Limb (tissue), 2 donors: ENCODE data around the gene USP6NL.

Experiments
- DNase-seq, 2 donors: peaks; one replicate each; pipeline ENCODE4 v3.0.0-alpha.2; 2016; ENCODE audit errors: extremely low spot score in 2 of 2

The USP6NL gene

DNA sequence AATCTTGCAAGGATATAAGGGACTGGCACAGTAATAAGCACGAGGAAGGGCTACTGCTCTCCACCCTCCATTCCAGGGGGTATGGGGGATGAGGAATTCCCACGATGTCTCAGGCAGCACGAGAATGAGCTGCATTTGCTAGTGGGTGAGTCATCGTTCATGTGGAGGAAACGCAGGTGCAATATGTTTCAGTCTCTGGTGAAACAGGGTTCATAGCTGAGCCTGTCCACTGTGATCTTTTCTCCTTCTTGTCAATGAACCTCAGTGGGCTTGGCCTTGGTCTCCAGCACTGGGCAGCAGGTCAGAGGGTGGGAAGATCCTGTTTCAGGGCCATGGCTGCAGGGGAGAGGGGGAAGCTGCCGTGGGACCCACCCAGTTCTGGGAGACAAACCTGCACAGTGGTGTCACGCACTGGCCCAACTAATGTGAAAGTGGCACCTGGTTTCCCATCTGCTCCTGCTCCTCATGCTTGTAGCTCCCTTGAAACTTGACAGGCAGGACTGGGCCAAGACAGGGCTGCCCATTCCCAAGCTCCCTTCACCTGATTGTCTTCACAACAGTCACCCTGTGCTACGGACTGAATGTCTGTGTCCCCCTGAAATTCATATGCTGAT, 181.9 kb downstream of the USP6NL start:
- DNase-seq = no peak

DNA sequence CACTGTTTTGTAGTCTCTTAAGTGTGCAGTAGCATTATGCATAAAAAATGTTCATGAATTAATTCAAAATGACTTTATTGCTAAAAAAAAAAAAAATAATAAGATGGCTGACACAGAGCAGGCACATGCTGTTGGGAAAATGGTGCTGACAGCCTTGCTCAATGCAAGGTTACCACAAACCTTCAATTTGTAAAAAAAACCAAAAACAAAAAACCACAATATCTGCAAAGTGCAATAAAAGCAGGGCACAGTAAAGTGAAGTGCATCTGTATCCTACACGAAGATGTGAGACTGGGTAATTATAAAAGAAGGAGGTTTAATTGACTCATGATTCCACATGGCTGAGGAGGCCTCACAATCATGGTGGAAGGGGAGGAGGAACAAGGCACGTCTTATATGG, 185.8 kb downstream of the USP6NL start:
- DNase-seq = no peak

DNA sequence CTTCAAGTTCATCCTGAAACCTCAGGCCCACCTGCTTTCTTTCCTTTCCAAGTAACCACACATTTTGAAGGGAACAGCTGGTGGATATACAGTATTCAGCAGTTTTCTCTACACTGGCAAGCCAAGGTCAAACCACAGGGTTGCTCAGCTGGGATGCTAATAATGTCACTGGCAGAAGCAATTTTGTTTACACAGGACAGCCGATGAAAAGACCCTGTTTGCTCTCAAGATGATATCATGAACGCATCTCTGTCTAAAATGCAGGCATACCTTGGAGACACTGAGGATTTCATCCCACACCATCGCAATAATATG, 186.2 kb downstream of the USP6NL start:
- no peak for DNase-seq

DNA sequence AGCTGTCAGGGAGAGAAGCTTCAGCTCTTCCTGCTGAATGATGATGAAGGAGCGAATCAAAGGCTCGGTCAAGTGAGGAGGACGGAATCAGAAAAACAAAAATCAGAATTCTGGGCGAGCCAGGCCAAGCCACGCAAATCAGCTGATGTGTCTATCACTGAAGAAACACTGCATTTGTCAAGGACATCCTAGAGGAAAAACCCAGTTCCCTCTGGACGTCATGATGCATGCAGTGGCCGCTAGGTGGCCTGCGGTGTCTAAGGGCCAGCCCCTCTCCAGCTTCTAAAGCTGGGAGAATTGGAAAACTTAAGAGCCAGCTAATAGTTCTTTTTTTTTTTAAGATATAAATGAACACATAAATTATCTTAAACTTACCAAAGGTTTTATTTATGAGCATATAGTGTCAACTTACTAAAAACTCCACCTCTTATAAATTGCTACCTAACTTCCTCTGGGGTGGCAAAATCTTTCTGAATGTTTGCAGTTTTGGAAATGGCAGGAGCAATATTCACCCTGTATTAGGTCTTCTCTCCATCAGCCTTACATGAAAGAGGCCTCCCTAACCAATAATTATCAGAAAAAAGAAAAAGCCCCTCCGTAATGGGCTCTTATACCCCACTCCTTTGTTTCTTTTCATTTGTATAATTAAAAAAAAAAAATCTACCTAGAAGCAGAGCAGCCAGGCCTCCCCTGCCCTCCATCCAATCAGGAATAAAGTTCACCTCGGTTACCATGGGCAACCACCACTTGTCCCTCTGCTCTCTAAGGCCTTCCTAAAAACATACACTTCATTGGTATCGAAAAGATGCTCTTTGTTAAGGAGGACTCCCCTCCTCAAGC, 186.8 kb downstream of the USP6NL start:
- peak; percentile 61 to 65 for DNase-seq

DNA sequence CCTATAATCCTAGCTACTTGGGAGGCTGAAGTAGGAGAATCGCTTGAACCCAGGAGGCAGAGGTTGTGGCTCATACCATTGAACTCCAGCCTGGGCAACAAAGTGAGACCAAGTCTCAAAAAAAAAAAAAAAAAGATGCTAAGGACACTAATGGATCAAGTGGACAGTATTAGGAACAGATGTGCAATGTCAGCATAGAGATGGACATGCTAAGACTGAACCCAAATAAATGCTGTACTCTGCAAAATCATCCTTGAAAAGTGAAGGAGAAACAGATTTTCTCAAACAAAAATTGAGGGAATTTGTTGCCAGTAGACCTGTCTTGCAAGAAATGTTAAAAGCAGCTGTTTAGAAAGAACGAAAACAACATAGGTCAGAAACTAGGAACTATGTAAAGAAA, 194.5 kb downstream of the USP6NL start:
- DNase-seq = no peak

DNA sequence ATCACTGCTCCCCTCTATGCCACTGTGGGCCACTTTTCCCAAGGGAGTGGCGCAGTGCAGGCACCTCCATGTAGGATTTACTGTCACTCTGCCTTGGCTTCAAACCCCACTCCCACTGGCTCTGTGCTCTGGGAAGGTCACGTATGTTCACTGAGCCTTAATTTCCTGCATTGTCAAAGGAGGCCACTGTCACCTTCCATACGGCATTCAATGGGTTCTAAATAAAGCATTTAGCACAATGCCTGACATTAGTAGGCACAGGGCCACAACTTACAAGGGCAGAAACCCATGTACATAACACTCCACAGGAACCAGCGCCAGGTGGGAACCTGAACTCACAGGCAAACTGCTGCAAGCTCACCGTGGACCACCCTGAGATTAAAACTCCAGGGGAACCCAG, 196.4 kb downstream of the USP6NL start:
- no peak for DNase-seq

DNA sequence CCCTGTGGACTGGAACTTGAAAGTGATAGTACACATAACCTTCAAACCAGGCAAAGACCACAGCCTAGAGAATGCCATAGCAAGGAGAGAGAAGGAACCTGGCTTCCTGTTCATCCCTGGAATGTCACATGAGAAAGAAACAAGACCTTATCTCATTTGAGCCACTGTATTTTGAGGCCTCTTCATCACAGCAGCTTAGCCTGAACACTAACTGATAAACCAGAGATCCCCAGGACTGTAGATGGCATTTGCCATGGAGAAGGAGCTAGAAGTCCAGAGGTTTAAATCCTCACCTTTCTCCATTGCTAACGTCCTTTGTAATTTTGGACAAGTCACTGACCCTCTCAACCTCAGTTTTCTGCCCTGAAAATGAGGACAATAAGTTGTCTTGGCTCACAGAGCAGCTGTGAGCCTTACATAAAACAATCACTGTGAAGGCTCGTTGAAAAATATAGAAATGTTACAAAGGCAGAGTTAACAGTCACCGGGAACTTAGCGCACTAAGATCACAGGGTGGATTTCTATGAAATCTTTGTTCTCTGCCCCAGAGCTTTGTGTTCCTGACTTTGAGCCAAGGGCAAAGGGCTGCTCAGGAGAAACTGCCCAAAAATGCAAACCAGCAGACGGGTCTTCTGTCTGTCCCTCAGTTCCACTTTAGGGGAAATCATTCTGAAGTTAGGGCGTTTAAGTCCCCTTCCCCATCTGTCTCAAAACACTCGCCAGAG, 197.0 kb downstream of the USP6NL start:
- DNase-seq = no peak

DNA sequence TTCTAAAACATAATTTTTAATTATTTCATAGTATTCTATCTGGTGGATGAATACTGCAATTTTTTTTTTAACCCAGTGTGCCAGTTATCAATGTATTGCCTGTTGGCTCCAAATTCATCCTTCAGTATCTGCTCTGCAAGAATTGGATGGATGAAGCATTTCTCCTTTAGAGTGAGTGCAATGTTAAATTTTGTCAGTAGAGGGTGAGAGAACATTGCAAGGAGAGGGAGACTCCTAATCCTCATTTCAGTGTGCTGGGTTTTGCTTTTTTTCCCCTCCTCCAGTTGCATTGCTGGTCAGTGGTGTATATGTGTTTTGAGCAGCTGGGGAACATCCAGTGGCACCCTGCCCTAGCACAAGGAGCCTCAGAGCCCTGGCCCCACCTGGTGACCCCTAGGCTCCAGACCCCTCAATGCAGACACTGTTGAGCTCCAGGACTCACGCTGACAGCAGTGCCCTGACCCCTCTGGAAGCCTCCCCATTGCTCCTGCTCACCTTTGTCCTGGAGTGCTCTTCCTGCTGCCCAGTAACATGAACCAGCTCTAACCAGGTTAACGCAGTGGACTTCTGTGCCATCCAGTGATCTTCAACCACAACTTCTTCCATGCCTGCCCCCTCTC, 199.4 kb downstream of the USP6NL start:
- DNase-seq = no peak

DNA sequence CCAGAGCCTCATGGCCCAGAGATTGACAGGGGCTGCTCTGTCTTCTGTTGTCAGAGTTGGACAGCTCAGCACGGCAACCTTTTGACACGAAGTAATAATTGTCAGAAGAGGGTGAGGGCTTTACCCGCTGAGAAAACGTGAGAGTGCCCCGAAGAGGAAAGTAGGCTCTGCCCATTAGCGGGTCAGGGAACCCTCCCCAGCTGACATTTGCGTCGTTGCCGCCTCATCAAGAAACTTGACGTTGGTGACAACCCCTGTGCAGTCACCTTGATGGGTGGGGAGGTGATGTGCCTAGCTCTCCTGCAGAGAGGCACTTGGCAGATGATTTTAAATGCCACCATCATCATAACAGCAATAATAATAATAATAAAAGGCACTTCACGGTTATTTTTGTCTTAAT, 202.1 kb downstream of the USP6NL start:
- no peak for DNase-seq

DNA sequence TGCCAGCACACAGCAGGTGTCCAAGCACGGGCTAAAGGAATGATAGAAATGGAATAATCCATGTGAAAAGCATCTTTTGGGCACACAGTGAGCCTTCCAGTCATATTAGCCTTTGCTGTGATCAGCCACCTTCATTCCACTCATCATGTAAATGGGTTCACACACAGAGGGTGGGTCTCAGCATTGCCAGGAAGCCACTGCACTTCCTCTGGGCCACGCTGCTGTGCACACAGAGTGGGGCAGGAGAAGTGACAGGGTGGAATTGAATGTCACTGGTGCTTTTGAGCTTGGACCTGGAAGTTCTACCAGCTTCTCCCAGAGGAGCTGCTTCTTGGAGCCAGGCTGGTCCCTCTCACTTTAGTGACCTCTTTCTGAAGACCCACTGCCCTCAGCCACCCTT, 203.5 kb downstream of the USP6NL start:
- no peak for DNase-seq

DNA sequence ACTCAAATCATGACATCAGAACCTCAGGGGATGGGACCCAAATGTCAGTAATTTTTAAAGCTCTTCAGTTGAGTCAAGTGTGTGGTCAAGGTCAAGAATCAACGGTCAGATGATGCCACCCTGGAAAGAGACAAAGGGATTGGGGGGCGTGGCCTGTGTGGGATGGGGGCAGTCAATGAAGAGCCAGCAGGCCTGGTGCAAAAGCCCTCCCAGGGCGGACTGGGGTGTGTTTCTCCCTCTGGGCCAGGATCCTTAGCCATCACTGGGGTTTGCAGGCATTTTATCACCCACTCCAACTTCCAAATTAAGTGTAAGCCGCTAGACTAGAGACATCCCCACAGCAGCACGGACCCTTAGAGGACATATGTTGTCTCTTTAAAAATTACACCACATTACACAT, 204.7 kb downstream of the USP6NL start:
- no peak for DNase-seq

DNA sequence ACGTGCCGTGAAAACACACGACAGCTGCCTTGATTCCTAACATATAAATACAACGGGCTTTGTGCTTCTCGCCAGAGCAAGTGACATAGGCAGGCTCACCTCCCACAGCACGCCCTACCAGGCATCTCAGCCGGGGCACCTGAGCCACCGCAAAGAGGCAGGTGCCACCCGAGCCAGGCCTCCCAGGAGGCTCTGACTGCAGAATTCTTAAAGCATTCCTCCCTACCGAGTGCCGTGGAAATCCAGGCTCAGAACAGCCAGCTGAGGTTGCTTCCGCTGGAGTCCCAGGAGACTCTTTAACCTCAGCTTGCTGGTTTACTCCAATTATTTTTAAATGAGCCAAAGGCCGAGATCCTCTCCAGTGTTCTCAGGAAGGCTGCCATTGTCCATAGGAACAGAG, 206.5 kb downstream of the USP6NL start:
- no peak for DNase-seq
